GM18858 (cell line): ENCODE results near the gene PLN.

Experiments
- ATAC-seq: cut with Tn5 transposase; IDR thresholded peaks from one replicate; pipeline ENCODE4 v1.9.1; 2021; ENCODE audit not compliant: unreplicated experiment

PLN gene

DNA sequence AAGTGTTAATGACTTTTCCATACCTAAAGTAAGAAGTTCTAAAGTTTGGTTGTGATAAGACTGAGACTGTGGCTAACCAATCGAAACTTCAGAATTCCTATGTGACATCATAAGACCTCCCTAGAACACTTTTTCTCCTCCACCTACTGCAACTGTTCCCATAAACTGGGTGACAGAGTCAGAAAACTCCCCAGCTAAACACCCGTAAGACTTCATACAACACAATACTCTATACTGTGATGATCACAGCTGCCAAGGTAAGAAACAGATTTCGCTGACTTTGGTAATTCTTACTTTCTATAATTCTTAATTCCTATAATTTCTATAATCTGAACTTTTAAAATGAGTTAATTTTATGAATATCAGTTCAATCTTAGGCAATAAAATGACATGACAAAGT is at the start of gene PLN:
Gene PLN (plus strand): TSS at position 161 of the 400 bp plus-strand sequence. CDS start 10,626 bp downstream, outside the sequence.
- no peak for ATAC-seq

DNA sequence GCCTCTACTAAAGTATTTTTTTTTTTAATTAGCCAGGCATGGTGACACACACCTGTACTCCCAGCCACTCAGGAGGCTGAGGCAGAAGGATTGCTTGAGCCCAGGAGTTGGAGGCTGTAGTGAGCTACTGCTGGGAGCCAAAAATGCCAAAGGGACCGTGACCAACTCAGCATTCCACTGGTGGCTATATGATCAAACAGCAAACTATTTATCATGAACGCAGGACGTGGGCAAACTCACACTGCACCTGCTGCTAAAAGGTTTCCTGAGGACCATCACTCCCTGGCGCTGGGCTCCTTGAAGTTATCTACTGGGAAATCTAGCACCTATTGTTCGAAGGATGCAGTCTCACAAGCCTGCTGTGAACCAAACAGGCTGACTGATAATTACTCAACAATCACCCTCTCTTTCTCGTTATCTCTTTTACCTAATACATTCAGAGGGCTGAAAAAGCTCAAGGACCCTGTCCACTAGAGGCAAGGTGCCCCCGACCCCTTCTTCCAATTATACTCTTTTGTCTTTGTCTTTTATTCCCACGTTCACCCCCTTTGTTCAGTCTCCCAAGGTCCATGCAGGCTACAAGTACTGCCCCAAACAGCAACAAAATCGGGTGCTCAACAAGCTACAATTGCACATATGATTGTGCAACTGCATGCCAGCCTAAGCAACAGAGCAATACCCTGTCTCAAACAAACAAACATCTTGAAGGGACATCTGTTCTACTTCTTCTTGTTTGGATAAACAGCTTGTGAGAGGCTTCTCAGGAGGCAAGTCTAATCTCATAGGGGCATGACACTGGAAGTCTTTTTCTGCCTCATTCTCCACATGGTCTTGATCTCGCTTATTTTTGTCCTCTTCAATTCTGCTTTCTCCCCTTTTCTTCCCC is 47.7 kb upstream of the PLN start:
- no peak for ATAC-seq

- ATAC-seq, result no peak
Measured at GRCh38 chr6:118501099-118501498, 47.0 kb upstream of the PLN start.

DNA sequence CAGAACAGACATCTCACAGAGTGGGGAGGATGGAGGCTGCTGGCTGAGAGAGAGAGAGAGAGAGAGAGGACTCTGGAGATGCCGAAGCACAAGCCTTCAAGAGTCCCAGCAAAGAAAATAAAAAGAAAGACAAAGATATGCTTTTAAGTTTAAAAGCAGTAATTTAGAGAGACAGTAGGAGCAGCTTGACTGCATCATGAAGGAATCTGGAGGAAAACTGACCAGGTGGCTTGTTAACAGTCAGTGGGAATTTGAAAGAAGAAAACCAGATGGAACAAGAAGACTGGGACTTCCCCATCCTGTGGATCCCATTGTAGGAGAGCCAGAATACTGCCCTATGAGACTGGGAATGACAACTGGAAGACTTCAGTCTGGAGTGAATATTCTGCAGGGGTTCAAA is 46.3 kb upstream of the PLN start:
- ATAC-seq, result no peak

DNA sequence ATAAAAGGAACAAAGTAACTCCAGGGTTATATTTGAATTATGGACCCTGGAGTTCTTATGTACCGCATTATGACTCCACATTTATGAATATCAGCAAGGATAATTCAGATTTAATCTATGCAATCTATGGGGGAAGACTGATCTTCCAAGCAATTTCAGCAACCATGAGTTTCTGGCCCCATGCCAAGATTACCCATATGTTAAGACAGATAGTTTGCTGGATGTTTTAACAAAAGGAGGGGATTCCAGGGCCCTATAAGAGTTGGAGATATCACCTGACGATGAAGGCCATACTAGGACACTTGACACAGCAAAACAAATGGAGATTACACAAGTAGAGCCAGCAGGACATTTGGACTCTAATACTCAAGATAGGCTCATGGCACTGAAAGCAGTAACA is 45.9 kb upstream of the PLN start:
- ATAC-seq, result no peak

GRCh38 chr6:118504611-118505010 is 43.5 kb upstream of the PLN start:
- no peak for ATAC-seq

- no peak for ATAC-seq
Measured at GRCh38 chr6:118505656-118506055, 42.4 kb upstream of the PLN start.

- ATAC-seq, result no peak
Measured at GRCh38 chr6:118506071-118506638, 41.9 kb upstream of the PLN start.

GRCh38 chr6:118507636-118508035 is 40.5 kb upstream of the PLN start:
- ATAC-seq, result no peak

GRCh38 chr6:118509009-118509617 is 39.0 kb upstream of the PLN start:
- ATAC-seq, result no peak

DNA sequence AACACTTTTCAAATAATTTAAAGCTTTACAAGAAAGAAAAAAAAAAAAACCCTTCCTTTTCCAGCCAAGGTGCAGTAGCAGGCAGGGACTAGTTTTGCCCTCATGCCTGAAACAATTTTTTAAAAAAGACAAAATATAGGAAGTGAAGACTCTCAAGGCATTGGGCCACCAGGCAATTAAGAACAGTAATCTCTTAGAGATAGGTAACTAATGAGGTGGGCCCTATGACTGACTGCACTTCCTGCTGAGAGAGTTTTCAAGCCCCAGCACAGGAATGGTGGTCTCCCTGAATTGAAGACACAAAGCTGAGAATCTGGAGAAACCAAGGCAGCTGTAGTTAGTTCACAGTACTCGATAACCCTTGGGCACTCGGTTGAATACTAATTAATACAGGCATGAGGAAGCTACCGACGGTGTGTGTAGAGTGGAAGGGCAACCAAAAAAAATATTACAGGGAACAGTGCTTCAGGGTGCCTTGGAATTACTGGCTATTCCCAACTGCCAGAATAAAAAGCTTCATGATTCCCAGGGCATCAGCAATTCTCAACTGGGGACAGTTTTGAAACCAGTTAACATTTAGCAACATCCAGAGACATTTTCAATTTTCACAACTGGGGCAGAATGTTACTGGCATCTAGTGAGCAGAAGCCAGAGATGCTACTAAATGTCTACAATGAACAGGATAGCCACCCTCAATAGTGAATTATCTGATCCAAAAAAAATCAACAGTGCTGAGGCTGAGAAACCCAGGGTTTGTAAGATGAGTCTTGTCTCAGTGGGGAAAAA is 36.0 kb upstream of the PLN start:
- no peak for ATAC-seq

DNA sequence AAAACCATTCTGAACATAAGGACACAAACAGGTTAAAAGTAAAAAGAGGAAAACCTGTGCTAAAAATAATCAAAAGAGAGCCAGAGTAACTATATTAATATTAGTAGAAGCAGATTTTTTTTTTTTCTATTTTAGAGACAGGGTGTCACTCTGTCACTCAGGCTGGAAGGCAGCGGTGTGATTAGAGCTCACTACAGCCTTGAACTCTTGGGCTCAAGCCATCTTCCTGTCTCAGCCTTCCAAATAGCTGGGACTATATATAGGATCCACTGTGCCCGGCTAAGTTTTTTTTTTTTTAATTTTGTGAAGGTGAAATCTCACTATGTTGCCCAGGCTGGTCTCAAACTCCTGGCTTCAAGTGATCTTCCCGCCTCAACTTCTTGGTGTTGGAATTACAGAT is 33.4 kb upstream of the PLN start:
- ATAC-seq, result no peak

- no peak for ATAC-seq
Measured at GRCh38 chr6:118522422-118522821, 25.7 kb upstream of the PLN start.

DNA sequence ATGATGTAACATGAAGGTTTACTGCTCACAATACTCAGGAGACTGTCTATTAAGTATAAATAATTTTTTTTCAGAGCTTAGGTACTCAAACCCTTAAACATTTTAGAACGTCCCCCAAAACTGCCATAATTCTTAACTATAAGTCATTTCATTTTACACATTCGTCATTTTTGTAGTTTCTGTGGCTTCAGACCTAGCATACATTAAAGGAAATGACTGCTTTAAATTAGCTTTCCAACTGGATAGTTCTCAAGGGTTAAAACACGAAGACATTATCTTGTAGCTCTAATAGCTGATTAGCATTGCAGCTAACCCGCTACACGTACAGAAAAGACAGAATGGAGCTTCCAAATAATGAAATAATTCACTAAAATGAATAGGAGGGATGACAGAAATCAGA is 24.9 kb upstream of the PLN start:
- ATAC-seq, result no peak

DNA sequence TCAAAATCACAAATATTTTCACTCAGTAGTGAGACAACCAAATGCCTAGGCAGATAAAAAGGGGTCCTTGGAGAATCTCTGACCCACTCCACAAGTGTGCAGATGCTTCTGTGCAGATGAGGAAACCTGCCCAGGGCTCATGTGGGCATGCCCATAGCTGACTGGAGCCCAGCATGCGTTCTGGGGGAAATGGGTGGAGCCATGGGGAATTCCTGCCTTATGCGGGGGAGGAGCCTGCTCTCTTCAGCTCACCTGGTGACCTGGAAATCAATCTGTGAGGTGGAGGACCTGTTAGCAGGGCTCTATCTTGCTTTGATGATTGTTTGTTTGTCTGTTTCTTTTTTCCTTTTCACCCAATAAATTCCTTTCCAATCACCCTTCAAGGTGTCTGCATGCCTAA is 23.4 kb upstream of the PLN start:
- ATAC-seq, result no peak

DNA sequence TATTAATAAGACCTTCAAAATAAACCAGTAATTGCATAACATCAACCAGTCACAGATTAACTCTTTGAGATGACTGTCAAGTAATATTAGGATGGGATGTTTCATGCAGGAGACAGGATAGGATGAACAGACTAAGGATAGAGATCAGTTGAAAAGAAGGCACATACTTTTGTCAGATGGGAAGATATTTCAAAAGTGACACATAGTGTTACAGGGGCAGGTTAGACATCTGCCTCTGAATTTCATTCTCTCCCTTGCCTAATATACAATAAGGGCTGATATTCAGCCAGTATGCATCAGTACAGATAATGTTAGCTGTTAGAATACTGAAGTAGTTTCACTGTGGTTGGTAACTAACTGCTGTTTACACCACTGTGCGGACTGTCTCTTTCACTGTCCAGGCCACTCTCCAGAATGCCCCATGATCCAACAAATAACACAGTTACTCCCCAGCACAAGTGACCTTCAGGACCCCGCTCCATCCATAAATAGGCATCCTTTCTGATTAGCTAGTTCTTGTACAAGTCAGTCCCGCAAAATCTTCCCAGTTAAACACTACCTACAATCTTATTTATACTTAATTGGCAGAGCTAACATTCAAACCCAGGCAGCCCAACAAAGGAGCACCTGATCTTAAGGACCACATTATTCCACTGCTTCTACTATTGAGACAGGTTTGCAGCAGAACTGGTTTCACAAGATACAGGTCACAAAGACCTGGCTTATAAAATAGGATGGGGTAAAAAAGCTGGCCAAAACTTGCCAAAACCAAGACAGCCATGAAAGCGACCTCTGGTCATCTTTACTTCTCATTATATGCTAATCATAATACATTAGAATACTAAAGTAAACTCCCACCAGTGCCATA is 21.9 kb upstream of the PLN start:
- no peak for ATAC-seq

DNA sequence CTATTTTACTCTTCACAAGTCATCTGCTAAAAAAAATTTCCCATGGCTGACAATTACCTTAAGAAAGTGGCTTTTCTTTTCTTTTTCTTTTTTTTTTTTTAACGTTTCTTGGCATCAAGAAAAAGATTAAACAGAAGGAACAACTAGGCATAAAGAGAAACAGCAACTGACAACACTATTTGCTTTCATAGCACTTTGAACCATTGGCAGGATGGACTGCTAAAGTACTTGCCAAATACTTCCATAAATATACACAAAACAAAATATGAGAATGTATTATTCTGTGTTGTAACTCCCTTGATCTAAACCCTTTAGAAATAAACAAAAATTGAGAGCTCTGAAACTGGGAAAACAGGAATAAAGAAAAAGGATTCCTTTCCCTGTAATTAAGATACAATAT is 20.0 kb upstream of the PLN start:
- no peak for ATAC-seq

DNA sequence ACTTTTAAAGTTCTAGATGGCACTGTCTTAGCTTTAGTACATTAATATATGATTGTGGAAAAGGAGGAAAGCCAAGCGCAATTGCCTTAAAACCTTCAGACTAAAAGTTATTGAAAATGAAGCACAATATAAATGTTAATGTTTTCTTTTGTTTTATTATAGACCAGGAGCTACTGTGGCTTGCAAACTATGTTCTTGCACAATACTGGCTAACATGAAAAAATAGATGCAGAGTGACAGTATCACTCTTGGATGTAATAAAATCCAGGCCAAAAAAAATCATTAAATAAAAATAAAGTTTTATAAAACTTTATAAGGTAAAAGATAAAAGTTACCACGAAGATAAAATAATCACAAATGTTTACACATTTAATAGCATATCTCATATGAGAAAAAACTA is 18.3 kb upstream of the PLN start:
- no peak for ATAC-seq

GRCh38 chr6:118530942-118531341 is 17.2 kb upstream of the PLN start:
- no peak for ATAC-seq

DNA sequence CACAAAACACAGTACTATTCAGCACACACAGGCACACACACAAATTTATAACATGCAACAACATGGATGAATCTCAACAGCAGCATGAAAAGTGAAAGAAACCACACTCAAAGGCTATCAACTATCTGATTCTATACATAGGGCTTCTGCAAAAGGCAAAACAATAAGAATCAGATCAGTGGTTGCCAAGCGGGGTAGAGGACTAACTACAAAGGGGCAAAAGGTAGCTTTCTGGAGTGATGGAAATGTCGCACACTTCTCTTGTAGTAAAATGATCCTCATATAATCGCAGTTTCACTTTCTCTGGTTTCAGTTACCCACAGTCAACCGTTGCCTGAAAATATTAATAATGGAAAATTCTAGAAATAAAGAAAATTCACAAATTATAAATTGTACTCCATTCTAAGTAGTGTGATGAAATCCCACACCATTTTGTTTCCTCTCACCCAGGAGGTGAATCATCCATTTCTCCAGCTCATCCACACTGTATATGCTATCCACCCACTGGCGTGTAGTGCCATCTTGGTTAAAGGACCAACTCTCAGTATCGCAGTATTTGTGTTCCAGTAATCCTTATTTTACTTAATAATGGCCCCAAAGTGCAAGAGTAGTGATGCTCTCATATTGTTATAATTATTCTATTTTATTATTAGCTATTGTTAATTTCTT is 12.8 kb upstream of the PLN start:
- ATAC-seq, result no peak
